IgD-negative memory B cell (primary cell): ENCODE results near the gene SERPINB13. TPM values are rescaled to one million over a fixed set of nuclear protein-coding genes. Genes with fewer than 3 reads are reported as not detected.
"Not testable (repeated sequence)": the region's sequence is repeated elsewhere in the genome, so short reads cannot be mapped to it uniquely, and the experiment has no call there.

Experiments
- H3K27ac Mint-ChIP-seq, 3 donors: one replicate each; pipeline ENCODE4 v1.8.0; 2020 to 2022; ENCODE audit warnings: mild to moderate bottlenecking in 3 of 3, mixed read lengths in 3 of 3, moderate library complexity in 1 of 3
- H3K27me3 Mint-ChIP-seq: one replicate; pipeline ENCODE4 v1.8.0; 2021; ENCODE audit warnings: mixed read lengths
- H3K36me3 Mint-ChIP-seq: one replicate; pipeline ENCODE4 v1.8.0; 2020; ENCODE audit warnings: mild to moderate bottlenecking, mixed read lengths
- H3K4me1 Mint-ChIP-seq, 3 donors: one replicate each; pipeline ENCODE4 v1.8.0; 2020 to 2022; ENCODE audit warnings: mixed read lengths in 3 of 3, mild to moderate bottlenecking in 1 of 3
- H3K4me3 Mint-ChIP-seq, 4 donors: one replicate each; pipeline ENCODE4 v1.8.0; 2020 to 2022; ENCODE audit warnings: mild to moderate bottlenecking in 4 of 4, mixed read lengths in 4 of 4, moderate library complexity in 3 of 4
- H3K9me3 Mint-ChIP-seq, 3 donors: one replicate each; pipeline ENCODE4 v1.8.0; 2020 to 2021; ENCODE audit warnings: mixed read lengths in 3 of 3, mild to moderate bottlenecking in 1 of 3
- polyA plus RNA-seq: library from polyadenylated mRNA; unstranded; fragments of 300-500 nt; fragmentation: Illumina TruSeq; gene quantifications from one replicate; pipeline ENCODE4 v1.2.3, GENCODE V29; 2021

Gene SERPINB13
- polyA plus RNA-seq, 1 donor from 2014 or later: not detected

DNA sequence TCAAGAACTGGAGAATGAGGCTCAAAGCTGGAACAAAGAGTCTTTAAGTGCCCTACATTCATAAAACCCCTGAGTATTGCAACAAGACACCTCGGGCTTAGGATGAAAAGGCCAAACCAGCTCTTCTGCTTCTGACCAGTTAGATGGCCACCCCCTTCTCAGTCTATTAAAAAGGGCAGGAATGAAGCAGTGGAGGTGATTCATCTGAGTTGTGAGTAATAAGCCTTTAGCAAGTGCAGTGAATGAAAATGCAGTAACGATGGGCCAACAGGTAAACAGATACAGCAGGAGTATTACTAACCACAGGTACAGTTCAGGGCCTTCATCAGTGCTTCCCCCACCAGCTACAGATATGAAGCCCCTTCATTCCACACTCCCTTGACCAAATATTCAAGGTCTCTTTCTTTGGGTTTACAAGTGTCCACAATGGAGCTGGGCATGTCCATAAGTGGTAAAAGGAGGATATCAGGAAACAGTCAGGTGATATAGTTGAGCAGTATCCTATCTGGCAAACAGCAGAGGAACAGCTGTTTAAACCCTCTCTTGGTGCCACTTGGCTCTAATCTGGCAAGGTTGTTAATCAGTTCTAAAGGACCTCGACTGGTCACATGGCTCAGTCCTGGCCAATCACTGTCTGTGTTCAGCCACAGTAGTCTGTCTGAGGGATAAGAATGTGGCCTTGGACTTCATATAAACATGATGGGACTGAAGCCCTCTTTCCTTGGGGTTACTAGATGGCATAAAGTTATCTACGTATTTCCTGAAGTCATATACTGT lies 17.8 kb downstream of the SERPINB13 start:
- H3K27ac Mint-ChIP-seq: no peak overlapping the region

DNA sequence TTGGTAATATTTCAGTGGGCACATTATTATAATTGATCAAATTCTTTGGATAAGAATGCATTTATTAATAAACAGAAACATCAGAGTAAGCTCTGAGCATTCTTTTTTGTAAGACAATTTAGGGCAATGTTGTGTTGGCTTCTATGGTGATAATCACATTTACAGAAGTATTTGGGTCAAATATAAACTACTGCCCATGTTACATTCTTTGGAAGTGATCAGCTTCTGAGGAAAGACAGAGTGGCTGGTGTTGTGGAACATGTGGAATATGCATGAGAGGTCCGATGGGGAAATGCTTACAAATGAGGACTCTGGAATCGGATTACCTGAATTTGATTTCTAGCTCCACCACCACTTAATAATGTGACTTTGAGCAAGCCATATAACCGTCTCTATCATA lies 19.4 kb downstream of the SERPINB13 start:
- peaks cover 0 to 4% (median 0%) of the 10 kb centered on the region in 3 donors for H3K9me3 Mint-ChIP-seq
- H3K27me3 Mint-ChIP-seq: peaks cover 6% of the 10 kb centered on the region
- no peak overlapping the region for H3K27ac Mint-ChIP-seq
- peaks cover 3% of the 10 kb centered on the region for H3K36me3 Mint-ChIP-seq
- no peaks in the 10 kb centered on the region for H3K4me1 Mint-ChIP-seq
- H3K4me3 Mint-ChIP-seq: no peak overlapping the region

More for the DNA sequence above, 17.8 kb downstream of the SERPINB13 start:
- Mint-ChIP-seq H3K4me1 (no peaks in the 10 kb centered on the region), H3K9me3 (peaks cover 0 to 4% (median 0%) of the 10 kb centered on the region in 3 donors), H3K36me3 (no peaks in the 10 kb centered on the region), H3K27me3 (peaks cover 4% of the 10 kb centered on the region), H3K4me3 (no peak overlapping the region)

DNA sequence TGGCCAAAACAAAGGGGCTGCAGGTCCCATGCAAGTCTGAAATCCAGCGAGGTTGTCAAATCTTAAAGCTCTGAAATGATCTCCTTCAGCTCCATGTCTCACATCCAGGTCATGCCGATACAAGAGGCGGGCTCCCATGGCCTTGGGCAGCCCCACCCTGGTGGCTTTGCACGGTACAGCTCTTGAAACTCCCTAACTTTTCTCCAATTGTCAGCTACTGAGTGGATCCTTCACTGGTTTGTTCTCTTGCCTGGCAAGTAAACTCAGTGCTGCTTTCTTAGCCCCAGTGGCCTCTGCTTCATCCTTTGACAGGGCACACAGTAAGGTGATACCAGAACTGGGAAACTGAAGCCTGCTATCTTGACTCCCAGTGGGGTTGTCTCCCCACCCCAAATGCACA lies 26.3 kb downstream of the SERPINB13 start:
- Mint-ChIP-seq H3K4me1 (no peaks in the 10 kb centered on the region), H3K9me3 (peaks cover 0 to 2% (median 0%) of the 10 kb centered on the region in 3 donors)

DNA sequence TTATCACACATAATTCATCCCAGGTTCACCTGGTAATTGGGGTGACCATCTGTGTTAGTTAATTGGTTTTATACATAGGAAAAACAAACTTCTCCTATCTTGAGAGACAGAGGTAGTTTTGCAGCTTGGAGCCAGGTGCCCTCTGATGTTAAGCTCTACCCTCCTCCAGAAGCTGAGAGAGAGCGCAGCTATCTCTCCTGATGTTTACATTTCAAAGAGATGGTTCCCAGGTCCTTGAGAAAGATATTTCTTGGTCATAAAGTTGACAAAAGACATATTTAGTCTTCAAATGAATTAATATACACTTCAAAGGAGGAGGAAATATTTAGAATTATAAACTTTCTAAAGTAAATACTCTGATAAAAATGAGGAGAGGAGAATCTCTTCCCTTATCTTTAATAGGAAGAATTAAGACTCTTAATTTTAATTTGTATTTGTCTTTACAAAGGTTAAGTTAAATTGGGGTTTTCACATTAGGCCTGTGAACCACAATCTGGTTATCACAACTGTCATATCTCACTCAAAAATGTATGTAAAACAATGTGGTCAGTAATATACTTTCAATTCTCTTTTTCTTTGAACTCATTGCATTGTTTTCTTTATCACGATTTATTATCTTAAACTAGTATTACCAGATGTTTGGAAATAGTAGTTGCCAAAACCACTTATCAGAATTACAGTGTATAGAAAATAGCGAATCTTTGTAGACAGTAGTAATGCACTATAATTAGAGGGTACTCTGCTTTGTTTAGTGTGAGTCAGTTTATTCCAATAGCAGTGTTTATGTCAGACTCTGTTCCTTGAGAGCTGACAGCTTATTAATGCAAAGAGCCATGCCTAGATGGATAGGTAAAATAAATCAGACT lies 30.1 kb downstream of the SERPINB13 start:
- Mint-ChIP-seq H3K4me3 (no peak overlapping the region), H3K36me3 (no peaks in the 10 kb centered on the region), H3K27ac (no peak overlapping the region), H3K9me3 (peaks cover 3 to 10% (median 6%) of the 10 kb centered on the region in 3 donors), H3K4me1 (no peaks in the 10 kb centered on the region), H3K27me3 (no peaks in the 10 kb centered on the region)

More for the DNA sequence above, 26.3 kb downstream of the SERPINB13 start:
- Mint-ChIP-seq H3K27me3 (peaks cover 2% of the 10 kb centered on the region), H3K36me3 (peaks cover 3% of the 10 kb centered on the region), H3K4me3 (no peak overlapping the region), H3K27ac (no peak overlapping the region)

DNA sequence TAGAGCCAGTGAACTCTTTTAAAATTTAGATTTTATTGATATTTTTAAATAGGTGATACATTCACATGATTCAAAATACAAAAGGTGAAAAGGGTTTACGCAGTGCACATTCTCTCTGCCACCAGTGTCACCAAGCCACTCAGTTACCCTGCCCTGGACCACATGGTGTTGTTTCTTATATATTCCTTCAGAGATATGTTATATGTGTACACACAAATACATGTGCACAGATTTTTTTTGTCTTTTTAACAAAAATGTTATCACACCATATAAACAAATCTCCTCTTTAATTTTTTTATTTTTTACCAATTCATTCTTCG lies 30.7 kb downstream of the SERPINB13 start:
- no peaks in the 10 kb centered on the region for H3K36me3 Mint-ChIP-seq
- H3K27ac Mint-ChIP-seq: no peak overlapping the region
- H3K4me1 Mint-ChIP-seq: no peaks in the 10 kb centered on the region
- peaks cover 3 to 12% (median 6%) of the 10 kb centered on the region in 3 donors for H3K9me3 Mint-ChIP-seq
- H3K27me3 Mint-ChIP-seq: no peaks in the 10 kb centered on the region
- no peak overlapping the region for H3K4me3 Mint-ChIP-seq

DNA sequence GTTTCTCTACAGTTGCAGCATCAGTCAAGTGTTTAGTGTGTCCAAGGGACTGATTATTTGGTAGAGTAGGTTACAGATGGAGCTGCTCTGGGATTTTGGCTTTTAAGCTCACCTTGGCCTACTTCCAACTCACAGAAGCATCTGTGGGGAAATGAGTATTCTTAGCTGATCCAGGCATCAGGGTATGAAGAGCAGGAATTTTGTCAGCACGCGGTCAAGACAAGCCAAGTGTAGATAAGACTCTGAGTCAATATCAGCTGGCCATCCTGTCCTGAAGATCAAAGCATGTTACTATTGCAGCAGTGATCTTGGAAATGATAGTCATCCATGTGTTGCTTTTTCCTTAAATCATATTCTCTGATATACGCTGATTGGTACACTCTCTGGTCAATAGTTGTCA lies 32.5 kb downstream of the SERPINB13 start:
- no peak overlapping the region for H3K4me3 Mint-ChIP-seq
- H3K27ac Mint-ChIP-seq: no peak overlapping the region
- H3K9me3 Mint-ChIP-seq: peaks cover 1 to 13% (median 8%) of the 10 kb centered on the region in 3 donors
- no peaks in the 10 kb centered on the region for H3K27me3 Mint-ChIP-seq
- no peaks in the 10 kb centered on the region for H3K4me1 Mint-ChIP-seq
- H3K36me3 Mint-ChIP-seq: no peaks in the 10 kb centered on the region

DNA sequence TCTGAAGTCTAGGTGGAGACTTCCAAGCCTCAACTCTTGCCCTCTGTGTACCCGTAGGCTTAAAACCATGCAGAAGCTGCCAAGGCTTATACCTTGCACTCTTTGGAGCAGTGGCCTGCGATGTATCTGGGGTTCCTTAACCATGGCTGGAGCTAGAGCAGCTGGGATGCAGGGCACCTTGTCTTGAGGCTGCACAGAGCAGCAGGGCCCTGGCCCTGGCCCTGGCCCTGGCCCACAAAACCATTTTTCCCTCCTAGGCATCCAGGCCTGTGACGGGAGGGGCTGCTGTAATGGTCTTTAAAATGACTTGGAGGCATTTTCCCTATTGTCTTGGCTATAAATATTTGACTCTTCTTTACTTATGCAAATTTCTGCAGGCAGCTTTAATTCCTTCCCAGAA lies 37.7 kb downstream of the SERPINB13 start:
- no peak overlapping the region for H3K27ac Mint-ChIP-seq
- peaks cover 5 to 28% (median 26%) of the 10 kb centered on the region in 3 donors for H3K9me3 Mint-ChIP-seq
- H3K36me3 Mint-ChIP-seq: peaks cover 1% of the 10 kb centered on the region
- H3K27me3 Mint-ChIP-seq: no peaks in the 10 kb centered on the region
- H3K4me1 Mint-ChIP-seq: no peaks in the 10 kb centered on the region
- H3K4me3 Mint-ChIP-seq: no peak overlapping the region

DNA sequence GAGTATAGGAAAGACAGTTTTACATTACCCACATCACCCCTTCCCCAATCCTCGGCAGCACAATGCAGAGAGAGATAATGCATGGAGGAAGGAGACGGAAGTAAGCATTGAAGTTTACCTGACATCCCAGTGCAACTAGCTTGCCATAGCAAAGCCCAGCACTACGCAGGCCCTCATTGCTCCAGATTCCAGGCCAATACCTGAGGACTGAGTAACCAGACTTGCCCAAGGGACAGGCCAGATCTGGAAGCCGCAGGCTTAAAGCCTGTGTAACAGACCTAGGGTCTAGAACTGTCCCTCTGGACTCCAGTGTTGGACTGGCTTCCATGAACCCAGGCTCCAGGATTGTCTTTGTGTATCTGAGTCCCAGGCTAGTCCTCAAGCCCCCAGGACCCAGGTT lies 39.3 kb downstream of the SERPINB13 start:
- no peaks in the 10 kb centered on the region for H3K4me1 Mint-ChIP-seq
- no peak overlapping the region for H3K27ac Mint-ChIP-seq
- H3K36me3 Mint-ChIP-seq: peaks cover 1% of the 10 kb centered on the region
- H3K27me3 Mint-ChIP-seq: no peaks in the 10 kb centered on the region
- H3K4me3 Mint-ChIP-seq: no peak overlapping the region
- peaks cover 4 to 23% (median 23%) of the 10 kb centered on the region in 3 donors for H3K9me3 Mint-ChIP-seq

DNA sequence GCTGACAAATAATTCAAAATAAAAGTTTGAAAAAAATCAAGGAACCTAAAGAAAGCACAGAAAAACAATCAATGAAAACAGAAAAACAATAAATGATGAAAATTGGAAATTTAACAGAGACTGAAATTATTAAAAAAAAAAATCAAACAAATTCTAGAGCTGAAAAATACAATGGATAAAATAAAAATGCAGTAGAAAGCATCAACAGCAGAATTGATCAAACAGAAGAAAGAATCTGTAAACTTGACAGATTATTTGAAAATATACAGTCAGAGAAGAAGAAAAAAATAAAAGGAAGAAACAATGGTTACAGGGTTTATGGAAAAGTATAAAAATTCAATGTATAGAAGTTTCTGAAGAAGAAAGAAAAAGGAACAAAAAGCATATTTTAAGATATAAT lies 40.7 kb downstream of the SERPINB13 start:
- peaks cover 4 to 23% (median 21%) of the 10 kb centered on the region in 3 donors for H3K9me3 Mint-ChIP-seq
- H3K4me3 Mint-ChIP-seq: peak overlapping the region in 1 of 4 donors; percentile 12
- no peak overlapping the region for H3K27ac Mint-ChIP-seq
- H3K4me1 Mint-ChIP-seq: no peaks in the 10 kb centered on the region
- no peaks in the 10 kb centered on the region for H3K27me3 Mint-ChIP-seq
- peaks cover 1% of the 10 kb centered on the region for H3K36me3 Mint-ChIP-seq

DNA sequence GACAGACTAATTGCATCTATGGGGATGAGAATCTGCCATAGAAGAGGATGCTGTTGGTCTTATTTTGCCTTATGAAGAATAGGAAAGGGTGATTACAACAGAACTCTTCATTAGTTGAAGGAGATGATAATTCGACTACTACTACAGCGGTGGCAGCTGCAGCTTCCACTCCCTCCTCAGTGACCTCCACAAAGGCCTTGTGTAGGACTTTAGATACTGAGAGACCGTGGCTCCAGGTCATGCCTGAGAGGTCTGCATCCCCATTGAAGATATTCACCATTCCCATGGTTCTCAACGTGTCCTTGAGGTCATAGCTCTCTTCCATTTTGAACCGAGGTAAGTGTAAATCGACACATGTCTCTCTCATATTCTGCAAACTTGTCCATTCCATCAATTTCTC lies 50.6 kb downstream of the SERPINB13 start:
- H3K9me3 Mint-ChIP-seq: peaks cover 0 to 4% (median 0%) of the 10 kb centered on the region in 3 donors
- H3K4me1 Mint-ChIP-seq: no peaks in the 10 kb centered on the region
- H3K27me3 Mint-ChIP-seq: no peaks in the 10 kb centered on the region
- H3K36me3 Mint-ChIP-seq: no peaks in the 10 kb centered on the region
- no peak overlapping the region for H3K4me3 Mint-ChIP-seq
- H3K27ac Mint-ChIP-seq: no peak overlapping the region

DNA sequence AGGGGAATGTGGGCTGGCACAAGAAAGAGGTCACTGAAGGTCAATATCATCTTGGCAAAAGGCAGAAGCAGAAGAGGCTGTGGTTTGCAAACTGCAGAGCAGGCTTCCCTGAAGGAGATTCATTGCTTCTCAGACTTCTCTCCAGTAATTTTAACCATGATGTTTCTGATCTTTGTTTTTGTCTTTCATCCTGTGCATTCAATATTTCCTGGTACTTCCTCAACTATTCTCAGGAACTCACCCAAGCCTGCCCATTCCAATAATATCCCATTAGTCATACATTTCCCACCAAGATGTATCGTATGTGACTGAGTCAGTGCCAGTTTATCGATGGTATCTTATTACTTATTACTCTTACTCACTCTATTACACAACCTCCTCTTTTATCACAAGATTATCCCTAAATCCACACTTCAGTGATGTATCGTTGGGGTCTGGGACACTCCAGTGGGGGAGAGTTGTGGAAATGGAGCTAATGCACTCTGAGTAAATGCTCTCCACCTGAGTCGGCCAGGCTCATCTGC lies 54.1 kb downstream of the SERPINB13 start:
- H3K27me3 Mint-ChIP-seq, H3K4me3 Mint-ChIP-seq, H3K9me3 Mint-ChIP-seq, H3K36me3 Mint-ChIP-seq, H3K4me1 Mint-ChIP-seq, H3K27ac Mint-ChIP-seq: not testable (repeated sequence)

DNA sequence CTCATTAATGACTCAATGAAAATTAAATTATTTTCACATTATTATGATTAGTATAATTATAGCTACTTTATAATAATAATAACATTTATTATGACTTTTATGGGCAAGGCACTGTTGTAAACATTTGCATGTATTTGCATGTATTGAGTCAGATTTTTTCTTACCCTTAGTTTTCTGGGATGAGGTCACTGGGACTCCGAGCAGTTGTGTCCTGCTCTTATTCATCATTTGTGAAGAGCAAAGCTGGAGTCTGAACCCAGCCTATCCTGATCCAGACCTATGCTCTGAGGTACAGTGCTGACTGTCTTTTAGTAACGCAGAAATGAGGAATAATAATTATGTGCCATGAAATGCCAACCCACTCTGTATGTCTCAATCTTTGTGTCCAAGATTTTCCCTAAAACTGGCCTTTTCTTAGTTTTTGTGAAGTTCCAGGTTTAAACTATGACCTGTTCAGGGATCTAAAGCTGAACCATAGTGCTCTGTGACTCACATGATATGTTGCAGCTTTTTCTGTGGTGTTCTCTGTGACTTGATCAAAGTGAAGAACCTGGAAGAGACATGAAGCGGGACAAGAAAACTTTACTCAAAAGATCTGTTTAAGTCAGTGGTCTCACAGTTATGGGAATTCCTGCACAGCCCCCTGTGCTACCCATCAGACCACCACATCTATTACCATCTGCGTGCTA lies 55.7 kb downstream of the SERPINB13 start:
- not testable (repeated sequence) for H3K27ac Mint-ChIP-seq, H3K4me3 Mint-ChIP-seq, H3K9me3 Mint-ChIP-seq, H3K4me1 Mint-ChIP-seq, H3K36me3 Mint-ChIP-seq, H3K27me3 Mint-ChIP-seq

DNA sequence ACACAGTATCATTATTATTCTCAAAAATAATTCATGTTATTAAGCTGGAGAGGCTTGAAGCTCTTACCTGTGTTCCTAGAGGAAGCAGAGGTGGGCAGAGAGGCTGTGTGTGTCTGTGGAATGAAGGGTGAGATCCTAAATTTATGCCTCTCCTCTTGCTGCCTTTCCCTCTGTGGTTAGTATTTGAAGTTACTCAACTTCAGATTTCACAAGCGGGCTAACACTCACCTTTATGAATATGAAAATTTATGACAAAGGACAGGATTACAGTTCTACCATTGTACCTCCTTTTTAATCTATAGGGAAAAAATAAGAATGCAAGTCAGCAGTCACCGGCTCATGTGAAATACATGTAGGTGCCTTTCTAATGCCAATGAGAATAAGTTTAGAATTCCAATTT lies 57.0 kb downstream of the SERPINB13 start, which contains the start of gene SERPINB4:
Gene SERPINB4 (minus strand): TSS at position 115 of the 400 bp plus-strand sequence. CDS start 679 bp downstream, outside the sequence.
- H3K4me1 Mint-ChIP-seq, H3K4me3 Mint-ChIP-seq, H3K27ac Mint-ChIP-seq: not testable (repeated sequence)

DNA sequence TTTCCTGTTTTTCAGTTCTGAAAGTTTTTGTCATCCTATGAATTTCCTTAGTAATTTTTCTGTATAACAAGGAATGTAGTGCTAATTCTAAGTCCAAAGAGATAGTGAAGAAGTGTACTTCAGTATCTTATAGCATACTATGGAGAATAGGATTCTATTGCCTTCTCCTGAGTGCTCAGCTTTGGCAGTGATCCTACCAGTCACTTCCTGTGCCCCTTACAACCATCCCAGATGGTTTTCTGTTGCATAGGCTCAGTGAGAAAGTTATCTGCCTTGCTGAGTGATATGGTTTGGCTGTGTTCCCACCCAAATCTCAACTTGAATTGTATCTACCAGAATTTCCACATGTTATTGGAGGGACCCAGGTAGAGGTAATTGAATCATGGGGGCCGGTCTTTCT lies 57.6 kb downstream of the SERPINB13 start:
- H3K36me3 Mint-ChIP-seq, H3K9me3 Mint-ChIP-seq, H3K4me3 Mint-ChIP-seq, H3K27me3 Mint-ChIP-seq, H3K4me1 Mint-ChIP-seq, H3K27ac Mint-ChIP-seq: not testable (repeated sequence)

More for the DNA sequence above, 57.0 kb downstream of the SERPINB13 start, which contains the start of gene SERPINB4:
- not testable (repeated sequence) for H3K9me3 Mint-ChIP-seq, H3K27me3 Mint-ChIP-seq, H3K36me3 Mint-ChIP-seq

DNA sequence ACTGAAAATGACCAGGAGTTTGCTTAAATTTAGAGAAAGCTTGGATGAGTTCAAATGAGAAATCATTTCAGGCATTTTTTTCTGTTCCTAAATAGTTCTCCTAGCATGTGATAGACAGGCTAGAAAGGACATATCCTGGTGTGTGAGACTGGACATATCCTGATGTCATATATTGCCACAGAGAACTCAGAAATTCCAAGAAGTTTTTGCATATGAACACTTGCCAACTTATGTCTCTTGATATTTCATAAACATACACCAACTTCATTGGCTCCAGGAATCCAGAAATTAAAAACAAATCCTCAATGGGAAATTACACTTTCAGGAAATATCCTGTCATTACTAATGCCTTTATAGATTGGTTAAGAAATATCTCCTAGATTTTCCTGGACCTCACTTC lies 59.8 kb downstream of the SERPINB13 start:
- H3K9me3 Mint-ChIP-seq: peaks cover 0 to 2% (median 0%) of the 10 kb centered on the region in 3 donors
- peaks cover 9% of the 10 kb centered on the region for H3K27me3 Mint-ChIP-seq
- no peaks in the 10 kb centered on the region for H3K36me3 Mint-ChIP-seq
- H3K4me3 Mint-ChIP-seq: no peak overlapping the region
- H3K27ac Mint-ChIP-seq: no peak overlapping the region
- H3K4me1 Mint-ChIP-seq: no peaks in the 10 kb centered on the region
